IPS DF 4.7 (cell line): ENCODE data around the gene ERBB2.

ENCODE experiments used
- DNase-seq: peaks from one replicate; pipeline ENCODE4 v3.0.0-alpha.2; 2013; ENCODE audit warnings: low spot score; ENCODE audit errors: extremely low read depth

Gene ERBB2

GRCh38 chr17:39699818-39700147 lies at the start of gene ERBB2:
Gene ERBB2, plus strand, starts transcription at chr17:39700064. Its CDS starts 175 bp downstream, at chr17:39700239.
- no peak for DNase-seq

DNA sequence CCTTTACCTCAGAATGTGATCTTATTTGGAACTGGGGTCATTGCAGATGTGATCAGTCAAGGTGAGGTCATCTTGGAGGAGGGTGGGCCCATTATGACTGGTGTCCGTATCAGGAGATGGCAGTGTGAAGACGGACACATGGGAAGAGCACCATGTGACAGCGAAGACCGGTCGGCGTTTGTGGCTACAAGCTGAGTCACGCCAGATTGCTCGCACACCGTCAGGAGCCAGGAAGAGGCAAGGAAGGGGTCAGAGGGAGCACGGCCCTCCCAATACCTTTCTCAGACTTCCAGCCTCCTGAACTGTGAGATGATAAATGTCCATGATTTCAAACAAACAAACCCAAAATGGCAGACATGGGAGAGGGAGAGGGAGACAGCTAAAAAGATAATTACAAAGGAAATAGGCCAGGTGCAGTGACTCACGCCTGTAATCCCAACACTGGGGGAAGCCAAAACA lies 49.7 kb upstream of the ERBB2 start:
- no peak for DNase-seq

- DNase-seq = no peak
Measured at GRCh38 chr17:39651923-39652586, 47.8 kb upstream of the ERBB2 start.

DNA sequence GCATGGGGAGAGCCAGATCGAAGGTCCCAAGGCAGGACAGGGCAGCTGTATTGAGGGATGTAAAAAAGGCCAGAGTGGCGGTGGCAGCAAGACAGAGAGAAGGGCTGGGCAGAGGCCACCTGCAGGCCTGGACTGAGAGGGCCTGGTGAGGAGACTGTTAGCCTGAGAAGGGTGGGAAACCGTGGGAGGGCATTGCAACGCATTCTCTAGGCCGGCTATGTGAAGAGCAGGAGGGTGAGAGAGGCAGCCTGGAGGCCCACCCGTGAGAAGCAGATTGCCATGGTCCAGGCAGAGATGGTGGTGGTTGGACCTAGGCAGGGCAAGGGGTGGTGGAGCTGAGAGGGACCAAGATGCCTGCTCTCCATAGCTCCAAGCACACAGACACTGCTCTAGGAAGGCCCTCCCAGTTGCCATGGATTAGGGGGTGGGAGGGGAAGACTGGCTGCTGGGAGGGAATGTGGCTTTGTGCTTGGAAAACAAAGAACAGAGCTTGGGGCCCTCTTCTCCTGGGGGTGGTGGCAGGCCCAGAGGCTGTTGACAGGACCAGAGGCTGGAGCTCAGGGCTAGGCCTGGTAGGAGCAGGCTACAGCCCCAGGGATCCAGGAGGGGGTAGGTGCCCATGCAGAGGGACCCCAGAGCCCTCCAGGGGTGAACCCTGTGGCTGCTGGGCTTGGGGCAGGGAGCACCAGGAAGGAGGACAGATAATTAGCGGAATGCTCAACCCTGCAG lies 47.1 kb upstream of the ERBB2 start:
- no peak for DNase-seq

DNA sequence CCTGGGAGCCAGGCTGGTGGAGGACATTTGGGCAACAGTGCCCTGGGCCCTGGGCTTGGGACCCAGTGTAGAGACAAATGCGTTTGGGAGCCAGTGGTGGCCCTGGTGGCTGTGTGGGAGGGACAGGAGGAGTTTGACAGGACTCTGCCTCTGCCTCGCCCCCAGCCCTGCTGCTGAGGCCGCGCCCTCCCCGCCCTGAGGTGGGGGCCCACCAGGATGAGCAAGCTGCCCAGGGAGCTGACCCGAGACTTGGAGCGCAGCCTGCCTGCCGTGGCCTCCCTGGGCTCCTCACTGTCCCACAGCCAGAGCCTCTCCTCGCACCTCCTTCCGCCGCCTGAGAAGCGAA lies 46.6 kb upstream of the ERBB2 start:
- no peak for DNase-seq

DNA sequence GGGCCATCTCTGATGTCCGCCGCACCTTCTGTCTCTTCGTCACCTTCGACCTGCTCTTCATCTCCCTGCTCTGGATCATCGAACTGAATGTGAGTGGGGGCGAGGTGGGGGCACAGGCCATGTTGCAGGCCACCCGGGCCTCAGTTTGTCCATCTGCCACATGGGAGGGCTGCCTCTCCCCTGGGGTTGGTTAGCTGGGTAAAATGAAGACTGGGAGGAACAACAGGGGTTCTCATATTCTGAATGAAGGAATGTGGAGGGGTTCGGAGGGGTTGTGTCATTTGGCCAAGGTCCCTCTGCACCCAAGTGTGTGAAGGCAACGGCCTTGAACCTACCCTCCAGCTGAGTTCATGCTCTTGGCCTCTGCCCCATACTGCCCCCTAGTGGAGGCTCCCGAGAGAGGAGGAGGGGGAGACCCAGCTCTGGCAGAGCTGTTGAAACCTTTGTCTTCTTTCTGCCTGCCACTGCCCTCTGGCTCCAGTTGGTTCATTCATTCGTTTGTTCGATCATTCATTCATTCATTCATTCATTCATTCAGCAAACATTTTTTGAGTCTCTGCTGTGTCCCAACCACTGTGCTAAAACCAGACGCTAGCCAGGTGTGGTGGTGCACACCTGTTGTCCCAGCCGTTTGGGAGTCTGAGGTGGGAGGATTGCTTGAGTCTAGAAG lies 46.1 kb upstream of the ERBB2 start:
- no peak for DNase-seq

DNA sequence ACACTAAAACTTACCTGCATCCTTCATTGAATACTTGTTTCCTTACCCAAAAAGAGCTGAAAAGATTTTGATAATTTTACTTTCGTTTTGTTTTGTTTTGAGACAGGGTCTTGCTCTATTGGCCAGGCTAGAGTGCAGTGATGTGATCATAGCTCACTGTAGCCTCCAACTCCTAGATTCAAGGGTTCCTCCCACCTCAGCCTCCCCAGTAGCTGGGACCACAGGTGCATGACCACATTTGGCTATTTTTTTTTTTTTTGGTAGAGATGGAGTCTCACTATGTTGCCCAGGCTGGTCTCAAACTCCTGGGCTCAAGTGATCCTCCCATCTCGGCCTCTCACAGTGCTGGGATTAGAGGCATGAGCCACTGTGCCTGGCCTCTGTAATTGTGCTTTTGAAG lies 44.8 kb upstream of the ERBB2 start:
- DNase-seq = no peak

DNA sequence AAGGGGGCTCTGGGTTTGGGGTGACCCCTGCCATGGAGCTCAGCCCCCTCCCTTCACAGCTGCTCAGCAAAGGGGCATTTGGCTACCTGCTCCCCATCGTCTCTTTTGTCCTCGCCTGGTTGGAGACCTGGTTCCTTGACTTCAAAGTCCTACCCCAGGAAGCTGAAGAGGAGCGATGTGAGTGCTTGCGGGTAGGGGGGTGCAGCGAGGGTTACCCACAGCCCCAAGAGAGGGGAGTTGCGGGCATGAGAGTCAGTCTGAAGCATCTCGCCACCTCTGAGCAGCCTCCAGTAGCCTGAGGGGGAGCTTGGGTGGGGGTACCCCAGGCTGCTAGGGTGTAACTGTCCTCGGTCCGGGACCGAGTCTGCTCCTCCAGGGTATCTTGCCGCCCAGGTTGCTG lies 41.5 kb upstream of the ERBB2 start:
- no peak for DNase-seq

DNA sequence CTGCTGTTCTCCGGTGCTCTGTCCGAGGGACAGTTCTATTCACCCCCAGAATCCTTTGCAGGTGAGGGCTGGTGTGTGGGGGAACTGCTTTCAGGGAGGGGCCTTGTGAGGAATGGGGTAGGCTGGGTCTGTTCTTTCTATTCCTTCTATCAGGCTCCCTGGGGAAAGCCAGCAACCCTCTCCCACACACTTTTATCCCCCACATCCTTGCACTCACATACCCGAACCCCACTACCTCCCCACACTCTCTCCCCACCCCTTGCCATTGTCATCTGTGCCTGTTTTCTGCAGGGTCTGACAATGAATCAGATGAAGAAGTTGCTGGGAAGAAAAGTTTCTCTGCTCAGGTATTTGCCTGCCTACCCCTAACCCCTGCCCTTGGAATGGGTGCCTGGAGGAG lies 41.1 kb upstream of the ERBB2 start:
- no peak for DNase-seq

- DNase-seq = no peak
Measured at GRCh38 chr17:39659279-39660010, 40.4 kb upstream of the ERBB2 start.

GRCh38 chr17:39660011-39660360 lies 39.9 kb upstream of the ERBB2 start:
- DNase-seq = no peak

DNA sequence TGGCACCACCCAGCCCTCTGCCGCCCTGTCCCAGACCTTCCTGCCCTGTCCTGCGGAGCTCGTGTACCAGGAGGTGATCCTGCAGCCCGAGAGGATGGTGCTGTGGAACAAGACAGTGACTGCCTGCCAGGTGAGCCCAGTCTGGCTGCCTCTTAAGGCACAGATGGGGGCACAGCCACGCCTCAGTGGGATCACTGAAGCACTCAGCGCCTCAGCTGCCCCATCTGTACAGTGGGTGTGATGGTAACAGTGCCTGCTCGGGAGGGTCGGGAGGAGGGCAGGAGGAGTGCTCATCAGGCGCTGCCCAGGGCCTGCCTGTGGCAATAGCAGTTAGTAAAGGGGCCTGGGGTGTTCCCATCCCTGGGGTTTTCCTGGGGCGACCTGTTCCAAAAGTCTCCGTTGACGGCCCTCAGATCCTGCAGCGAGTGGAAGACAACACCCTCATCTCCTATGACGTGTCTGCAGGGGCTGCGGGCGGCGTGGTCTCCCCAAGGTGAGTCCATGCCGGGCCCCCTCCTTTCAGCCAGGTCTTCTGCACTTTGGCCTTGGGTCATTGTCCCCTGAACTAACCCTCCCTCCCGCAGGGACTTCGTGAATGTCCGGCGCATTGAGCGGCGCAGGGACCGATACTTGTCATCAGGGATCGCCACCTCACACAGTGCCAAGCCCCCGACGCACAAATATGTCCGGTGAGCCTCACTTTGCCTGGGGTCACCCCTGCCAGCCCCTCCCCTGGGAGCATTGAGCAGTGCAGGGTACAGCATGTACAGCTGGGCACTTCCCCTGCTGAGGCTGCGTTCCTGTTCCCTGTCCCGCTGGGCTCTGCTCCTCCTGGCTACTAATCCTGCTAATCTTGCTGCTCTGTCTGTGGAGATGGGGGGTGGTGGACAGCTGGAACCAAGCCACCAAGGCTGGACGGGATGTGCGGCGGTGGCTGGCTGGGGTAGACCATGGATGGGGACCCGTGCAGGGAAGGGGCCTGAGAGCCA lies 39.2 kb upstream of the ERBB2 start:
- DNase-seq = no peak

DNA sequence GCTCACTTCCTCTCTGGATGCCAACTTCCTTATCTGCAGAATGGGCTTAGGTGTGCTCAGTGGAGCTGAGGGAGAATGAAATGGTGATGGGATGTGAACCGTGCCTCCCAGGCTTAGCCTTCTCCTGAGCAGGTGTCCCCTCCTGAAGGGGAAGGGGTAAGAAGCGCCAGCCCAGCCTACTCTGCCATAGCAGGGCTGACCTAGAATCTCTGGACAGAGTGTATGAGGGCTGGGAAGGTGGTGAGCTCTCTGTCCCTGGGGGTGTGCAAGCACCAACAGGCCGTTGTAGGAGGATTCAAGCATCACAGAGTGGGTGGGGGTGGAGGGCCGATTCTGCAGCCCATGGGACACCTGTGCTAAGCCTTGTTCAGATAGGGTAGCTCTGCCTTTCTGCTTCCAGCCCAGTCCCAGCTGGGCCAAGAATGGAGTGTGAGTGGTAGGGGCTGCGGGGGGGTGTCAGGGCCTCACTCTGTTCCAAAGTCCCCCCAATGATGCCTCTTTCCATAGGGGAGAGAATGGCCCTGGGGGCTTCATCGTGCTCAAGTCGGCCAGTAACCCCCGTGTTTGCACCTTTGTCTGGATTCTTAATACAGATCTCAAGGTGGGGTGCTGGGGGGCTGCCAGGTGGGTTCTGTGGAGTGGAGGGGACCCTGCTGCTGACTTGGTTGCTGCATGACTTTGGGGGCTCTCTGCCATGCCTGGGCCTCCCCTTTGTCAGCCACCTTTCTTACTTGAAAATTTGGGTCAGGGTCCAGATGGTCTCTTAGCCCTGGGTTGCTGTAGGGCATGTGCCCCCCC lies 37.9 kb upstream of the ERBB2 start:
- DNase-seq = no peak

DNA sequence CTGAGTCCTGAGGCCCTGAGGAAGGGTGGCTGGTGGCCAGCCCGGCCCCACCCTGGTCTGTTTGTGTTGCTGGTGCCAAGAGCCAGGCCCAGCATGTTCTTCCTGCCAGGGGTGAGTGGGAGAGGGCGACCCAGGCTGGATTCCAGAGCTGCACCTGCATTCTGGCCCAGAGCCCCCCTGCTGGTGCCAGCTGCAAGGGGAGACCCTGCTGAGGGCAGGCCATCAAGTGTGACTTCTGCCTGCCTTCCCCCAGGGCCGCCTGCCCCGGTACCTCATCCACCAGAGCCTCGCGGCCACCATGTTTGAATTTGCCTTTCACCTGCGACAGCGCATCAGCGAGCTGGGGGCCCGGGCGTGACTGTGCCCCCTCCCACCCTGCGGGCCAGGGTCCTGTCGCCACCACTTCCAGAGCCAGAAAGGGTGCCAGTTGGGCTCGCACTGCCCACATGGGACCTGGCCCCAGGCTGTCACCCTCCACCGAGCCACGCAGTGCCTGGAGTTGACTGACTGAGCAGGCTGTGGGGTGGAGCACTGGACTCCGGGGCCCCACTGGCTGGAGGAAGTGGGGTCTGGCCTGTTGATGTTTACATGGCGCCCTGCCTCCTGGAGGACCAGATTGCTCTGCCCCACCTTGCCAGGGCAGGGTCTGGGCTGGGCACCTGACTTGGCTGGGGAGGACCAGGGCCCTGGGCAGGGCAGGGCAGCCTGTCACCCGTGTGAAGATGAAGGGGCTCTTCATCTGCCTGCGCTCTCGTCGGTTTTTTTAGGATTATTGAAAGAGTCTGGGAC lies 37.1 kb upstream of the ERBB2 start:
- DNase-seq = no peak

DNA sequence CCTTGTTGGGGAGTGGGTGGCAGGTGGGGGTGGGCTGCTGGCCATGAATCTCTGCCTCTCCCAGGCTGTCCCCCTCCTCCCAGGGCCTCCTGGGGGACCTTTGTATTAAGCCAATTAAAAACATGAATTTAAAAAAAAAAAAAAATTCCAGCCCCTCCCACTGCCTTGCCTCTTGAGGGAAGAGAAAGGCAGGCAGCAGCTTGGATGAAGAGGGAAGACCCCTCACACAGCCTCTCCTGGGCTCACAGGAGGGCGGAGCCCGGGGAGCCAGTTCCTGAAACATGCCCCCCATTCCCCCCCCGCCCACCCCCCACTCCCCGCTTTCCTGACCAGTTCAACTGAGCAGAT lies 36.5 kb upstream of the ERBB2 start:
- no peak for DNase-seq

GRCh38 chr17:39663688-39664580 lies 35.9 kb upstream of the ERBB2 start:
- no peak for DNase-seq

- DNase-seq = no peak
Measured at GRCh38 chr17:39664581-39665561, 35.0 kb upstream of the ERBB2 start, which contains the start of gene TCAP. Gene TCAP, plus strand, starts transcription at chr17:39665349. Its CDS starts 11 bp downstream, at chr17:39665360.
